Progenitor cell of endocrine pancreas (in vitro differentiated cells): ENCODE data around the gene TM4SF1. TPM values are rescaled to one million over a fixed set of nuclear protein-coding genes. Genes with fewer than 3 reads are reported as not detected.

Source experiments
- DNase-seq: peaks from one replicate; pipeline ENCODE4 v3.0.0; 2021; ENCODE audit warnings: low spot score; ENCODE audit not compliant: unreplicated experiment
- H3K27ac Mint-ChIP-seq: 2 replicates; pipeline ENCODE4 v1.8.0; 2021; ENCODE audit warnings: mild to moderate bottlenecking, moderate library complexity, mixed read lengths
- H3K27me3 Mint-ChIP-seq: 2 replicates; pipeline ENCODE4 v1.8.0; 2021; ENCODE audit warnings: mixed read lengths
- H3K36me3 Mint-ChIP-seq: 2 replicates; pipeline ENCODE4 v1.8.0; 2022; ENCODE audit warnings: mixed read lengths; ENCODE audit not compliant: insufficient read depth
- H3K4me1 Mint-ChIP-seq: 2 replicates; pipeline ENCODE4 v1.8.0; 2021; ENCODE audit warnings: low read depth, mixed read lengths
- H3K4me3 Mint-ChIP-seq: 2 replicates; pipeline ENCODE4 v1.8.0; 2021; ENCODE audit warnings: low read depth, mild to moderate bottlenecking, moderate library complexity, mixed read lengths
- H3K9me3 Mint-ChIP-seq: 2 replicates; pipeline ENCODE4 v1.8.0; 2021; ENCODE audit warnings: low read depth, mixed read lengths
- CTCF ChIP-seq: fragments of 200-600 bp; sonication (generic); IDR thresholded peaks from one replicate; pipeline ENCODE4 v1.5.0; 2021; ENCODE audit warnings: antibody characterized with exemption, mild to moderate bottlenecking; ENCODE audit not compliant: unreplicated experiment
- total RNA-seq: library from RNA; stranded (reverse); gene quantifications from 2 replicates; pipeline ENCODE4 v1.2.1, GENCODE V29; 2021

The TM4SF1 gene
- total RNA-seq, 1 donor from 2014 or later = 2.1 TPM

- TF ChIP-seq CTCF = no peak
- no peak overlapping the region for H3K27ac Mint-ChIP-seq
- H3K27me3 Mint-ChIP-seq = no peaks in the 10 kb centered on the region
- DNase-seq = no peak
- H3K4me1 Mint-ChIP-seq = peaks cover 46% of the 10 kb centered on the region
- no peaks in the 10 kb centered on the region for H3K9me3 Mint-ChIP-seq
- no peaks in the 10 kb centered on the region for H3K36me3 Mint-ChIP-seq
- no peak overlapping the region for H3K4me3 Mint-ChIP-seq
Measured at GRCh38 chr3:149371001-149371722, 6.3 kb downstream of the TM4SF1 start.

DNA sequence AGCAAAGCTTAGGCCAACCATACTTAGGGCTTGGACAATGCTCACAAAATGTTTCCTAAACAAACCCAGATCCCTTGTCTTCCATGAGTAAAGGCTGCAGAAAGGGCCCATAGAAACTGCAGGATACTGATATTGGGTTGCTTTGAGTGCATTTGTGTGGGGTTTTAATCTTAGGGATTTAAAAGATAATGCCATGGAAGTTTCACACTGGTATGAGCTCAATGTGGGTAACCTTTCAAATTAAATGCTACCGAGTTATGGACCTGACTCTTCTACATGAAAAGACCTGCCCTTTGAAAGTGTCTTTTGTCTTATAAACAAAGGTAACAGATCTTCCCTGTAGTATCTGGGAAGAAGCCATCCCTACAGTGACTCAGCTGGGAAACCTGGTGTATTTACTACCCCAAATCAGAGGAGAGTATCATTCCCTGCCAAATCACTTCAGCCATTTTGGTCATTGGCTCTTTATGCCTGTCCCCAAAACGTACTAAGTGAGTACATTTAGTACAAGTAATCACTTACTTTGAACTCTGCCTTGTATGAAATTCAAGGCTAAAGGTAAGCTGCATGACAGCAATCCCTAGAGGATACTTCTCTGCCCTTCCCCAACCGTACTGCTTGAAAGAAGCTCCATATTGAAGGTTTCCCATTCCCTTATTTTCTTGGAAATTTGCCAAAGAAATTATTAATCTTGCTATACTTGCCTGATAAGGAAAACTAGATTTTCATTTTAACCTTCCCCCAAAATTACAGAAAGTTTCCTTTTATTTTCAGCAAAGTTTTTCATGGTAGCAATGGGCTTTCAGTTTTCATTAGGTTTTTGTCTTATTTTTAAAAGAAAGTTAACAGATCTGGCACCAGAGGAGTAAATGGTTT, 7.2 kb downstream of the TM4SF1 start:
- H3K4me3 Mint-ChIP-seq = no peak overlapping the region
- peak overlapping the region; percentile 63 for H3K27ac Mint-ChIP-seq
- no peak for DNase-seq

DNA sequence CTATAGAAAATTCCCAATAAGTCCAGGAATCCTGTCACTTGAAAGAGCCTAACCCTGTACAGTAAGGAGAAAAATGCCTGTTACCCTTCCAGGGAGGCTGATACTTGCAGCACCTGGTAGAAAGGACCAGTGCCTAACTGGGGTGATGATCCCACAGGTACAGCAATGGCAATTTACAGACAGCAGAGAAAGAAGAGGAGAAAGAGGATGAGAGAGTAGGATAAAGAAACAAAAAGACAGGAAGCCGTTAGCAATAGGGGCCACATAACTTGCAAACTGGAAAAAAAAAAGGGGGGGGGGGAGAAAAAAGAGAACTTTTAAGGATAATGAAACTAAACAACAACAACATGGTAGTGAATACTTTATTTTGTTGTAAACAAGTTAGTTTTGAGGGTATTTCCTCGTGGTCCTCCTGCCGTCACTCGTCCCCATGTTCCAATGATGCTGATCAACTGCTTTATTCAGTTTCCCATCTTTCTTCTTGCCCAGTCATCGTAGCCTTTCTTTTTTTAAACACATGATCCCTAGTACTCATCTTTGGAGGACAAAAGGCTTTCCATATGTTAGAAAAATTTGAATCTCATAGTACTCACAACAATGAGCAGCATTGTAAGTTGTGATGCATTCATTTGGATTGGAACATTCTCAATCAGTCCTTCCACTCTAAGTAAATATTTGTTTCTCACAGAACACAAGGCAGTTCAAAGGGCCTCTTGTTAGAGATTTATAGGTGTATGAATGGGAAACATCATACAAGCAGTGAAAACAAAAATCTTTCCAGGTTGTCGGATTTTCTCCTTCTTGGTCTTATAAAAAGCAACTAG, 8.6 kb downstream of the TM4SF1 start:
- Mint-ChIP-seq H3K27ac (peak overlapping the region; percentile 87), H3K36me3 (no peaks in the 10 kb centered on the region), H3K4me3 (no peak overlapping the region), H3K27me3 (no peaks in the 10 kb centered on the region), H3K4me1 (peaks cover 44% of the 10 kb centered on the region), H3K9me3 (no peaks in the 10 kb centered on the region)
- no peak for DNase-seq
- TF ChIP-seq CTCF = no peak

More for the DNA sequence above, 7.2 kb downstream of the TM4SF1 start:
- H3K9me3 Mint-ChIP-seq = no peaks in the 10 kb centered on the region
- no peak for TF ChIP-seq CTCF
- H3K4me1 Mint-ChIP-seq = peaks cover 46% of the 10 kb centered on the region
- no peaks in the 10 kb centered on the region for H3K36me3 Mint-ChIP-seq
- no peaks in the 10 kb centered on the region for H3K27me3 Mint-ChIP-seq

GRCh38 chr3:149368201-149368673, 9.2 kb downstream of the TM4SF1 start:
- H3K27me3 Mint-ChIP-seq = no peaks in the 10 kb centered on the region
- H3K4me1 Mint-ChIP-seq = peaks cover 38% of the 10 kb centered on the region
- H3K36me3 Mint-ChIP-seq = no peaks in the 10 kb centered on the region
- DNase-seq = no peak
- H3K9me3 Mint-ChIP-seq = no peaks in the 10 kb centered on the region
- peak overlapping the region; percentile 82 for H3K27ac Mint-ChIP-seq
- H3K4me3 Mint-ChIP-seq = no peak overlapping the region
- TF ChIP-seq CTCF = no peak
